ENCODE data around the gene TMPRSS3. TPM values are rescaled to one million over a fixed set of nuclear protein-coding genes. Genes with fewer than 3 reads are reported as not detected.

TMPRSS3 gene
- total RNA-seq, result 3.8 and 4.1 TPM in 2 replicates

DNA sequence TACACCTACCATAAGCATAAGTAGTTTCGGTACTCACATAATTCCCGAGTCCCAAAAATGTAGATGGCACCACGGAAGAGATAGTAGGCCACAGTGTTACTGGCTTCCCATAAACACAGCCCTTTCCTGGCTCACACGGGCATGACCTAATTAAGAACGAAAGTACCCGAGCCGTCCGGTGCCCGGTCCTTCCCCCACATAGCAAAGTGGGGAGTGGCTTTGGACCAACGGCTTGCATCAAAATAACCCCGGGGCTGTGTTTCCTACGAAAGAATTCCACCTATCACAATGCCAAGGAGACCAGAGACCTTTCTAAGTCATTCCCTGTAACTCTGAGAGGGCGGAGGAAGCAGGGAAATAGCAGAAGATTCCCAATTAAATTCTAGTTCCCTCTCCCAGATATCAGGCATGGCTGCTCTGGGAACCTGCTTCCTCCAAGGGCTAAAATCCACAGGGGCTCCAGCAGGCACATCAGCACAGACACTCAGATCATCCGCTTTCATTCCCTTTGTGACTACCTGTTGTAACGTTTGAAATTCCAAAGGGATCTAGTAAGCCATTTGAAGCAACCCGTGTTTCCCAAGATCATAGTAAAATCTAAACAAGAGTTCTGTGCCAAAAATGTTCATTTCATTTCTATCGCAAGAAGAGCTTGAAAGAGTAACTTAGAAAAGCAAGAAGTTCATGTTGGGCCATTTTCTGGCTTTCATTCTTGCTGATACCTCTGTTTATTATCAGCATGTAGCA, at the start of gene TMPRSS3:
Gene TMPRSS3, minus strand, starts transcription at position 148 of the 747 bp plus-strand sequence. CDS start 635 bp downstream, outside the sequence.
- TF ChIP-seq, protein P1, sequence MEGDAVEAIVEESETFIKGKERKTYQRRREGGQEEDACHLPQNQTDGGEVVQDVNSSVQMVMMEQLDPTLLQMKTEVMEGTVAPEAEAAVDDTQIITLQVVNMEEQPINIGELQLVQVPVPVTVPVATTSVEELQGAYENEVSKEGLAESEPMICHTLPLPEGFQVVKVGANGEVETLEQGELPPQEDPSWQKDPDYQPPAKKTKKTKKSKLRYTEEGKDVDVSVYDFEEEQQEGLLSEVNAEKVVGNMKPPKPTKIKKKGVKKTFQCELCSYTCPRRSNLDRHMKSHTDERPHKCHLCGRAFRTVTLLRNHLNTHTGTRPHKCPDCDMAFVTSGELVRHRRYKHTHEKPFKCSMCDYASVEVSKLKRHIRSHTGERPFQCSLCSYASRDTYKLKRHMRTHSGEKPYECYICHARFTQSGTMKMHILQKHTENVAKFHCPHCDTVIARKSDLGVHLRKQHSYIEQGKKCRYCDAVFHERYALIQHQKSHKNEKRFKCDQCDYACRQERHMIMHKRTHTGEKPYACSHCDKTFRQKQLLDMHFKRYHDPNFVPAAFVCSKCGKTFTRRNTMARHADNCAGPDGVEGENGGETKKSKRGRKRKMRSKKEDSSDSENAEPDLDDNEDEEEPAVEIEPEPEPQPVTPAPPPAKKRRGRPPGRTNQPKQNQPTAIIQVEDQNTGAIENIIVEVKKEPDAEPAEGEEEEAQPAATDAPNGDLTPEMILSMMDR (IDR thresholded peaks at IDR 0.05; ENCODE audit: insufficient read depth, low read length, poor library complexity, severe bottlenecking), result no peak
- no peaks in the 10 kb centered on the region for H3K36me3 ChIP-seq (ENCODE audit: control insufficient read depth, insufficient read depth, low read length)
- H3K27me3 ChIP-seq (ENCODE audit: control insufficient read depth, insufficient read depth, low read length), result no peaks in the 10 kb centered on the region
- H3K4me3 ChIP-seq (ENCODE audit: low read depth, low read length), result no peak within 1 kb of the TSS
- DNase-seq (ENCODE audit: low read depth), result no peak

DNA sequence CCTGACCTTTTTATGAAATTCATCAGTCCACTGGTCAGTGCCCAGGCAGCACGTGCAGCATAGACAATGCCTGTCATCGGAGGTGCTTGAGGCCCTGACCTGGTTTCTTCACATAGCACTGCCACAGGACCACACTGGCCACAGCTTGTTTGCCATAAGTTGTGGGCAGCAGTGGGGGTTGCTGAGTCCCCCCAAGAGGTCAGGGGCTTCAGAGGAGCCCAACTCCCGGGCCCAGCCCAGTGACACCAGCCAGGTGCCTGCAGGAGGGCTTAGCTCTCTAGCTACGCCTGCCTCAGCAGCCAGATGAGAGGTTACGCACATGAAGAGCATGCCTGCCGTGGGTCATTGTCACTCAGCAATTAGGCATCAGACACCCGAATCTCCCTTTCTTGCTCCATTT, 49.5 kb upstream of the TMPRSS3 start:
- TF ChIP-seq, protein P1 (IDR thresholded peaks at IDR 0.05; ENCODE audit: insufficient read depth, low read length, poor library complexity, severe bottlenecking), result no peak
- no peak overlapping the region for H3K4me3 ChIP-seq (ENCODE audit: low read depth, low read length)
- no peaks in the 10 kb centered on the region for H3K27me3 ChIP-seq (ENCODE audit: control insufficient read depth, insufficient read depth, low read length)
- H3K36me3 ChIP-seq (ENCODE audit: control insufficient read depth, insufficient read depth, low read length), result no peaks in the 10 kb centered on the region
- no peak for DNase-seq (ENCODE audit: low read depth)

DNA sequence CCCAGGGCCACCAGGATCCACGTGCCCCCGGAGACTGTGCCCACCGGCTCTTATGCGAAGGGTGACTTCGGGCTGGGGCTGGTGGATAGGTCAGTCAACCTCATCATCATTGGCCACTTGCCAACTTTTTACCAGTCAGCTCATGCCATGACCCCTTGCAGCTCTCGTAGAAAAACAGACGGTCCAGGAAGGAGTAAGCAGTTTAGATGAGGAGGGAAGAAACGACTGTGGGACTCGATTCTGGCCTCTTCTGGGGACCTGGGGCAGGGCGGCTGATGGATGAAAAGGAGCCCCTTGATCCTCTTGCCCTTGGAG, 48.9 kb upstream of the TMPRSS3 start:
- Histone ChIP-seq H3K36me3 (ENCODE audit: control insufficient read depth, insufficient read depth, low read length) (no peaks in the 10 kb centered on the region), H3K27me3 (ENCODE audit: control insufficient read depth, insufficient read depth, low read length) (no peaks in the 10 kb centered on the region)
- TF ChIP-seq, protein P1 (IDR thresholded peaks at IDR 0.05; ENCODE audit: insufficient read depth, low read length, poor library complexity, severe bottlenecking), result no peak

DNA sequence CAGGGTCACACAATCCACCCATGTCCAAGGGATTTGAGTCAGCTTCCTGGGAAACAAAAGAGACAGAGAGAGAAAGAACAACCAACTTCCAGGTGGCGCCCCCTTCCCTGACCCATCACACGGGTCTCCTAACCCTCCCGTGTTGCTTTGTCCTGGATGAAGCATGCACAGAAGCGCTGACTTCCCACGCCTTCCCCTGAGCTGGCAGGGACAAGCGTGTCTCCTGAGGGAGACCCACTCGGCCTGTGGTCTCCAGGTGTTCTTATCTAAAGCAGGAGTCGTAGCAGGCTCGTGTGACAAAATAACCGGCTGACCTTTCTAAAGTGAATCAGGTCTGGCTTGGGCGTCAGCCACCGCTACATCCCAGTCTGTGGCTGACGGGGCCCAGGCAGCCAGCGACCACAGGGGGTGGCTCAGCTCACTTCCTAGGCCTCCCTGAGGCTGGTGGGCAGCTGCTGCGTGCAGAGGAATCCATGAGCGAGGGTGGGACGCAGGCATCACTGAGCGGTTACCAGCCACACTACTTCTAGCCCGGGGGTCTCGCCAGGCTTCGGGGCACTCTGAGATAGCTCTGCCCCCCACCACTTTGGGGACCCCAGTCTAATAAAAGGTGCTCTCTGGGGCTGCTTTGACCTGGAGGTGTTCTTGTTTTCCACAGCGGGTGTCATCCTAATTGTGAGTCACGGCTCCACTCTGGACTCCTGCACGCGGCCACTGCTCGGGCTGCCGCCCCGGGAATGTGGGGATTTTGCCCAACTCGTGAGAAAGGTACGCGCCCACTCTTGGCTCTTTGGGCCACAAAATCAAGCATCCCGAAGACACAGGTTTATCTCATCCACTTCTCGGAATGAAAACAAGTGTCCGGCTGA, 48.3 kb upstream of the TMPRSS3 start:
- no peaks in the 10 kb centered on the region for H3K36me3 ChIP-seq (ENCODE audit: control insufficient read depth, insufficient read depth, low read length)
- H3K27me3 ChIP-seq (ENCODE audit: control insufficient read depth, insufficient read depth, low read length), result no peaks in the 10 kb centered on the region
- TF ChIP-seq, protein P1 (IDR thresholded peaks at IDR 0.05; ENCODE audit: insufficient read depth, low read length, poor library complexity, severe bottlenecking), result no peak
- H3K4me3 ChIP-seq (ENCODE audit: low read depth, low read length), result no peak overlapping the region
- no peak for DNase-seq (ENCODE audit: low read depth)

More for the DNA sequence above, 48.9 kb upstream of the TMPRSS3 start:
- no peak overlapping the region for H3K4me3 ChIP-seq (ENCODE audit: low read depth, low read length)
- DNase-seq (ENCODE audit: low read depth), result no peak

DNA sequence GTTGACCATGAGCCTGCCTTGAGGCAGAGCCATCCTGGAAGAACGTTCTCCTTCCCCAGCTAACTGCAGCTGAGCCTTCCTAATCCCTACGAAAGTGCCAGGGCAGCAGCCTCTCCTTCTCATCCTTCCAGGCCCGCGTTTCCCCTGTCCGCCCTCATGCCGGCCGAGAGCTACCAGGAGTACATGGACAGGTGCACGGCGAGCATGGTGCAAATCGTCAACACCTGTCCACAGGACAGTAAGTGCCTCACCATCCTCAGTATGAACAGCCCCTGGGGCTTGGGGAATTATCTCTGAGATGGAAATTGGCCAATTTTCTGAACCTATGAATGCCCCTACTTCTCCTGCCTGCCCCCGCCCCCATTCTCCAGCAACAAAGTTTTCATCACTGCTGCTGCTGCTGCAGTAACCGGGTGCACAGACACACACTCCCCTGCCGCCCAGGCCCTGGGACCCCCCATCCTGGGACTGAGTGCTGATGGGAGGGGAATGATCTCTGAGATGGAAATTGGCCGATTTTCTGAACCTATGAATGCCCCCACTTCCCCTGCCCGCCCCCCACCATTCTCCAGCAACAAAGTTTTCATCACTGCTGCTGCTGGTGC, 47.4 kb upstream of the TMPRSS3 start:
- no peaks in the 10 kb centered on the region for H3K36me3 ChIP-seq (ENCODE audit: control insufficient read depth, insufficient read depth, low read length)
- DNase-seq (ENCODE audit: low read depth), result no peak
- no peaks in the 10 kb centered on the region for H3K27me3 ChIP-seq (ENCODE audit: control insufficient read depth, insufficient read depth, low read length)
- TF ChIP-seq, protein P1 (IDR thresholded peaks at IDR 0.05; ENCODE audit: insufficient read depth, low read length, poor library complexity, severe bottlenecking), result no peak
- H3K4me3 ChIP-seq (ENCODE audit: low read depth, low read length), result no peak overlapping the region
